Measurements from ENCODE around the gene SMG1.
"Not testable (repeated sequence)": the region's sequence is repeated elsewhere in the genome, so short reads cannot be mapped to it uniquely, and the experiment has no call there.

SMG1 gene

DNA sequence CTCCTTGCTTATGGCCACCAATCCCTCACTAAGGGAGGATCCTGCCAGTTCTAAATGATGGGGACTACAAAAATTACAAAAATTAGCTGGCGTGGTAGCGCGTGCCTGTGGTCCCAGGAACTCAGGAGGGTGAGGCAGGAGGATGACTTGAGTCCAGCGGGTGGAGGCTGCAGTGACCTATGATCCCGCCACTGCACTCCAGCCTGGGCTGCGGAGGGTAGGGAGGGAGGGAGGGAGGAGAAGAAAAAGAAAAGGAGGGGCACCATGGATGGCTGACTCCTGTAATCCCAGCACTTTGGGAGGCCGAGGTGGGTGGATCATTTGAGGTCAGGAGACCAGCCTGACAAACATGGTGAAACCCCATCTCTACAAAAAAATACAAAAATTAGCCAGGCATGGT is 1.9 kb upstream of the SMG1 start:
- H3K9me3 ChIP-seq (replicated peaks; ENCODE audit: insufficient read depth, low read length); H3K27me3 ChIP-seq (replicated peaks; ENCODE audit: insufficient read depth, low read length); H3K4me1 ChIP-seq (ENCODE audit: low read length); H3F3A ChIP-seq (ENCODE audit: insufficient read depth, low read length); DNase-seq; H4K20me1 ChIP-seq (ENCODE audit: insufficient read depth, low read length); H3K27ac ChIP-seq (ENCODE audit: low read length); H3K4me3 ChIP-seq (ENCODE audit: low read length); H3K9ac ChIP-seq (ENCODE audit: low read length); H2AFZ ChIP-seq (ENCODE audit: low read length); H3K4me2 ChIP-seq (ENCODE audit: low read depth, low read length); H3K36me3 ChIP-seq (replicated peaks; ENCODE audit: insufficient read depth, low read length); H3K9me2 ChIP-seq (replicated peaks; ENCODE audit: insufficient read depth, low read length): not testable (repeated sequence)
- peaks cover 26% of the 10 kb centered on the region for H3K79me2 ChIP-seq (ENCODE audit: low read length)

DNA sequence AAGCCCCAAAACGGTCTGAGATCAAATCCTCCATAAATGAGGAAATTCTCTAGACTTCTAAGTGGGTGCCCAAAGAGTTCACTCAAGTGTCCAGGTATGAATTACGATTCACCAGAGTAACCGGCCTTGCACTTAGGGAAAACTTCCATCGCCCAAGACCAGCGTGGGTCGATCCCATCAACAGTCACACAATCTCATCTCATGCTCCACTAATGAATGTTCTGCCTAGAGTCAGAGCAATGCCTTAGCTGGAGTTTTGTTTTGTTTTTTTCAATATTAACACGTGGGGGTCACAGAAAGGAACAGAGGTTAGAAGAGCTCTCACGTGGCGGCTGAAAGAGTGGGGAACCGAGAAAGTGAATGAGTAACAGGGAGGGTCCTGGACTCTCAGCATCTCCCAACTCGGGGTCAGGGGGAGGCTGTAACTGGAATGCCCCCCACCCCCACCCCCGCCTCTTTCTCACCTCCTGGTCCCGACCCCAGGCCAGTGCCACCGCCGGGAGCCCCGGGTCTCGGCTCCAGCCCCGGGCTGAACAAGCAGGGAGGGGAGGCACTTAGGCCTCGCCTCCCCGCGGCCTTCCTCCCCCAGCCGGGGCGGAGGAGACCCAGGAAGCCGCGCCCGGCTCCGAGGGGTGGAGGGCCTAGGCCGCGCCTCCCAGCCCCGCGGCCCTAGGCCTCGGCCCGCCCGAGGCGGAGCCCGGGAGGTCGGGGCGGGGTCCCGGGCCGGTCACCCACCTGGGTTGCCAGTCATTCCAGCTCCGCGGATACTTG is 808 bp downstream of the SMG1 start:
- peak overlapping the region; percentile 71 for H3K9ac ChIP-seq (ENCODE audit: low read length)
- peak overlapping the region; percentile 51 for H3K4me2 ChIP-seq (ENCODE audit: low read depth, low read length)
- peak overlapping the region; percentile 72 for H3K4me3 ChIP-seq (ENCODE audit: low read length)
- H3K9me3 ChIP-seq (replicated peaks; ENCODE audit: insufficient read depth, low read length); H3F3A ChIP-seq (ENCODE audit: insufficient read depth, low read length); H3K4me1 ChIP-seq (ENCODE audit: low read length); H3K36me3 ChIP-seq (replicated peaks; ENCODE audit: insufficient read depth, low read length); H3K9me2 ChIP-seq (replicated peaks; ENCODE audit: insufficient read depth, low read length); H3K27me3 ChIP-seq (replicated peaks; ENCODE audit: insufficient read depth, low read length); H4K20me1 ChIP-seq (ENCODE audit: insufficient read depth, low read length): not testable (repeated sequence)
- peaks cover 51% of the 10 kb centered on the region for H3K79me2 ChIP-seq (ENCODE audit: low read length)
- H2AFZ ChIP-seq (ENCODE audit: low read length), result 0 out of 2 replicates have a peak overlapping the region, but pooled peaks have one; percentile 38
- peak overlapping the region; percentile 88; the same call in 1 of the 2 replicates for H3K27ac ChIP-seq (ENCODE audit: low read length)
- peak; percentile 56 for DNase-seq

DNA sequence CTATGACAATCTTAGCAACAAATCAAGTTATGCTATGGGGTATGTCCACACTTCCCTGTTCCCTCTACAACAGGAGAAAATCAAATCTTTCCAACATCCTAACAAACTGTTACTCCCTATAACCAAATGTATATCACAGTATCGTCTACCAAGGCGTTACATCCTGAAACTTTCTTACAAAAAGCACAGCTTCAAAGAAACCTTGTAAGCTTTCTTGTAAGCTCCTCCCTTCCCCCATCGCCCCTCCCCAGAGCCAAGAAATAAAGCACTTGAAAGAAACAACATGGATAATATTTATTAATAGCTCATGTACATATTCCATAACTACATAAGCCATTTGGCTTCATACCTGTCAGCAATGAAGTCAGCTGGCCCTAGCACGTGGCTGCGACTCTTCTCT is 2.3 kb downstream of the SMG1 start:
- not testable (repeated sequence) for H3K27ac ChIP-seq (ENCODE audit: low read length); H3K4me3 ChIP-seq (ENCODE audit: low read length); H3K9ac ChIP-seq (ENCODE audit: low read length); H3K4me1 ChIP-seq (ENCODE audit: low read length); H3K9me2 ChIP-seq (replicated peaks; ENCODE audit: insufficient read depth, low read length); H3K36me3 ChIP-seq (replicated peaks; ENCODE audit: insufficient read depth, low read length); H3K27me3 ChIP-seq (replicated peaks; ENCODE audit: insufficient read depth, low read length); H3K9me3 ChIP-seq (replicated peaks; ENCODE audit: insufficient read depth, low read length); H2AFZ ChIP-seq (ENCODE audit: low read length); H4K20me1 ChIP-seq (ENCODE audit: insufficient read depth, low read length); H3F3A ChIP-seq (ENCODE audit: insufficient read depth, low read length)
- Histone ChIP-seq H3K79me2 (ENCODE audit: low read length) (peaks cover 65% of the 10 kb centered on the region), H3K4me2 (ENCODE audit: low read depth, low read length) (peak overlapping the region; percentile 12; the same call in 1 of the 2 replicates)
- DNase-seq, result peak; percentile 14

DNA sequence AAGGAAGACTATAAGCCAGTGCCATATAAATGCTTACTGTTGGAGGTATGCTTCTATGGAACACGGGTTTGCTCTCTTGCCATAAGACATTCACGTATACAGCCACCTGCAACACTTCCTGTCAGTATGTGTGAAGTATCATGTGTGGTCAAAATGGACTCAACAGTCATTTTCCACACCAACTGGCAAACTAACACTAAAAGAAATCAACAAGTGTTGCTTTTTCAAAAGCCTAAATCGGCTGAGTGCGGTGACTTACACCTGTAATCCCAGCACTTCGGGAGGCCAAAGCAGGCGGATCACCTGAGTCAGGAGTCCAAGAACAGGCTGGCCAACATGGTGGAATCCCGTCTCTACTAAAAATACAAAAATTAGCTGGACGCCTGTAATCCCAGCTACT is 3.1 kb downstream of the SMG1 start:
- H3K27me3 ChIP-seq (replicated peaks; ENCODE audit: insufficient read depth, low read length); H3K4me2 ChIP-seq (ENCODE audit: low read depth, low read length); H3K4me3 ChIP-seq (ENCODE audit: low read length); H3K36me3 ChIP-seq (replicated peaks; ENCODE audit: insufficient read depth, low read length); H3K27ac ChIP-seq (ENCODE audit: low read length); H3K4me1 ChIP-seq (ENCODE audit: low read length); DNase-seq; H3K9me3 ChIP-seq (replicated peaks; ENCODE audit: insufficient read depth, low read length); H3K9me2 ChIP-seq (replicated peaks; ENCODE audit: insufficient read depth, low read length); H3K9ac ChIP-seq (ENCODE audit: low read length); H3F3A ChIP-seq (ENCODE audit: insufficient read depth, low read length); H2AFZ ChIP-seq (ENCODE audit: low read length); H4K20me1 ChIP-seq (ENCODE audit: insufficient read depth, low read length): not testable (repeated sequence)
- peaks cover 72% of the 10 kb centered on the region for H3K79me2 ChIP-seq (ENCODE audit: low read length)

DNA sequence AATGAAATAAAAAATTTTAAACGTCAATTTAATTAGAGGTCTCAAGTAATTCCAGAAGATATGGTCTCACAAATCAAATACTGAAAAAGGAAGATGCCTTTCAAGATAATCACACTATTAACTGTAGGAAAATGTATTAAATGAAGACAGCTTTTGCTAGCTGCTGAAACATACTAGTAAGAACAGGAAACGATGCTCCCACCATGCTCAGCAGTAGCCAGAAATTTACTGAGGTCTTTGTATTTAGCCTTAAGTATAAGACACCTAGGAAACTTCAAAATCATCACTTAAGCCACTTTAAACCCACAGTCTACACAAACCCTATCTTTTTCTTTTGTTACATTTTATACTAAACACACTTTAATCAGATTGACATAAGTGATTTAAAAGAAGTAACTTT is 16.6 kb downstream of the SMG1 start:
- H3K4me2 ChIP-seq (ENCODE audit: low read depth, low read length); H4K20me1 ChIP-seq (ENCODE audit: insufficient read depth, low read length); H3K27ac ChIP-seq (ENCODE audit: low read length); H3K4me3 ChIP-seq (ENCODE audit: low read length); H3K36me3 ChIP-seq (replicated peaks; ENCODE audit: insufficient read depth, low read length); H3F3A ChIP-seq (ENCODE audit: insufficient read depth, low read length); H3K4me1 ChIP-seq (ENCODE audit: low read length); H3K27me3 ChIP-seq (replicated peaks; ENCODE audit: insufficient read depth, low read length); H3K9ac ChIP-seq (ENCODE audit: low read length); DNase-seq; H2AFZ ChIP-seq (ENCODE audit: low read length); H3K9me3 ChIP-seq (replicated peaks; ENCODE audit: insufficient read depth, low read length); H3K9me2 ChIP-seq (replicated peaks; ENCODE audit: insufficient read depth, low read length): not testable (repeated sequence)
- H3K79me2 ChIP-seq (ENCODE audit: low read length), result peaks cover 91% of the 10 kb centered on the region

DNA sequence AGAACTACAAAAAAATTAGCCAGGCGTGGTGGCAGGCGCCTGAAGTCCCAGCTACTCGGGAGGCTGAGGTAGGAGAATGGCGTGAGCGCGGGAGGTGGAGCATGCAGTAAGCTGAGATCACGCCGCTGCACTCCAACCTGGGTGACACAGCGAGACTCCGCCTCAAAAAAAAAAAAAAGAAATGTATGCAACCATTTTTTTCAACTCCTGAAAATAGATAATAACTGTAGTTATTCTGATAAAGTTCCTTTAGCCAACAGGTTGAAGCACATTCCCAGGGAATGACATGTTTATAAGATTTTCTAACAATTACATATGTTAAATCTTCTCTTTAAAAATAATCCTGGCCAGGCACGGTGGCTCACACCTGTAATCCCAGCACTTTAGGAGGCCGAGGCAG is 17.5 kb downstream of the SMG1 start:
- not testable (repeated sequence) for H2AFZ ChIP-seq (ENCODE audit: low read length); H3K9ac ChIP-seq (ENCODE audit: low read length); H3K9me2 ChIP-seq (replicated peaks; ENCODE audit: insufficient read depth, low read length); H3F3A ChIP-seq (ENCODE audit: insufficient read depth, low read length); H3K4me1 ChIP-seq (ENCODE audit: low read length); H3K4me3 ChIP-seq (ENCODE audit: low read length); H4K20me1 ChIP-seq (ENCODE audit: insufficient read depth, low read length); H3K9me3 ChIP-seq (replicated peaks; ENCODE audit: insufficient read depth, low read length); H3K36me3 ChIP-seq (replicated peaks; ENCODE audit: insufficient read depth, low read length); H3K27ac ChIP-seq (ENCODE audit: low read length); DNase-seq; H3K4me2 ChIP-seq (ENCODE audit: low read depth, low read length); H3K27me3 ChIP-seq (replicated peaks; ENCODE audit: insufficient read depth, low read length)
- peaks cover 89% of the 10 kb centered on the region for H3K79me2 ChIP-seq (ENCODE audit: low read length)

DNA sequence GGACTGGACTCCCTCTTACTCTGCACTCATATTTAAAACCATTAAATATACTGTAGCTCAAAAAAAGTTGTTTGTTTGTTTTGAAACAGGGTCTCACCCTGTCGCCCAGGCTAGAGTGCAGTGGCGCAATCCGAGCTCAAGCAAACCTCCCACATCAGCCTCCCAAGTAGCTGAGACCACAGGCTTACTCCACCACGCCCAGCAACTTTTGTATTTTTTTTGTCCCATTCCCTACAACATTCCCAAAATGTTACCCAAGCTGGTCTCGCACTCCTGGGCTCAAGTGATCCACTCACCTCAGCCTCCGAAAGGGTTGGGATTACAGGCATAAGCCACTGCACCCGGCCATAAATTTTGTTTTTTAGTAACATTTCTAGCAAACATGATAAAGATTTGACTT is 23.4 kb downstream of the SMG1 start:
- not testable (repeated sequence) for H3K9me2 ChIP-seq (replicated peaks; ENCODE audit: insufficient read depth, low read length); H2AFZ ChIP-seq (ENCODE audit: low read length); H3K27ac ChIP-seq (ENCODE audit: low read length); H3K27me3 ChIP-seq (replicated peaks; ENCODE audit: insufficient read depth, low read length); H3K9me3 ChIP-seq (replicated peaks; ENCODE audit: insufficient read depth, low read length); H3K9ac ChIP-seq (ENCODE audit: low read length); H3F3A ChIP-seq (ENCODE audit: insufficient read depth, low read length); H3K4me2 ChIP-seq (ENCODE audit: low read depth, low read length); H3K36me3 ChIP-seq (replicated peaks; ENCODE audit: insufficient read depth, low read length); H4K20me1 ChIP-seq (ENCODE audit: insufficient read depth, low read length); DNase-seq; H3K4me3 ChIP-seq (ENCODE audit: low read length)
- H3K4me1 ChIP-seq (ENCODE audit: low read length), result peaks cover 17% of the 10 kb centered on the region; the same call in 1 of the 2 replicates
- peaks cover 79% of the 10 kb centered on the region for H3K79me2 ChIP-seq (ENCODE audit: low read length)

DNA sequence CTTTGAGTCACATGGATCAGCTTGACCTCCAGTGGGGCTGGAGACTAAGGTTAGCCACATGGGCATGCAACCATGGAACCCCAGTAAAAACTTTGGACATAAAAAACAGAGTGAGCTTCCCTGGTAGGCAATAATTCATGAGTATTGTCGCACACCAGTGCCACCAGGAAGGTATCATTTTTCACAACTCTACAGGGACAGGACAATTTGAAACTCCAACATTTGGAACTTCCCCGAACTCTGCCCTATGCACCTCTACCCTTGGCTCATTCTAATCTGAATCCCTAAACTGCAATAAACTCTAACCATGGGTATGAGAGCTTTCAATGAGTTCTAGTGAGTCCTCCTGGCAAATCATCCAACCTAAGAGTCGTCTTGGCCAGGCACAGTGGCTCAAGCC is 24.2 kb downstream of the SMG1 start:
- Histone ChIP-seq H3K79me2 (ENCODE audit: low read length) (peaks cover 79% of the 10 kb centered on the region), H3K4me1 (ENCODE audit: low read length) (peaks cover 17% of the 10 kb centered on the region; the same call in 1 of the 2 replicates), H3K27ac (ENCODE audit: low read length) (peak overlapping the region; percentile 29; the same call in 1 of the 2 replicates)
- H2AFZ ChIP-seq (ENCODE audit: low read length); H3K4me3 ChIP-seq (ENCODE audit: low read length); H3K4me2 ChIP-seq (ENCODE audit: low read depth, low read length); DNase-seq; H3K27me3 ChIP-seq (replicated peaks; ENCODE audit: insufficient read depth, low read length); H3K9ac ChIP-seq (ENCODE audit: low read length); H3K9me2 ChIP-seq (replicated peaks; ENCODE audit: insufficient read depth, low read length); H3F3A ChIP-seq (ENCODE audit: insufficient read depth, low read length); H3K9me3 ChIP-seq (replicated peaks; ENCODE audit: insufficient read depth, low read length); H3K36me3 ChIP-seq (replicated peaks; ENCODE audit: insufficient read depth, low read length); H4K20me1 ChIP-seq (ENCODE audit: insufficient read depth, low read length): not testable (repeated sequence)

Measured in MM.1S (cell line).